ENCODE measurements around the gene OR6C3. TPM values are rescaled to one million over a fixed set of nuclear protein-coding genes. Genes with fewer than 3 reads are reported as not detected.
"Not testable (repeated sequence)": the region's sequence is repeated elsewhere in the genome, so short reads cannot be mapped to it uniquely, and the experiment has no call there.

The OR6C3 gene
- total RNA-seq, result not detected
- long read RNA-seq, result 0 reads

- no peak for DNase-seq (ENCODE audit: low spot score)
- intact Hi-C loops (cut with DNase I), result no loop called here
These were observed at the start of gene OR6C3 for GRCh38 chr12:55330446-55330845. Gene OR6C3, plus strand, starts transcription at chr12:55330746. Its CDS starts 955 bp downstream, at chr12:55331701.

GRCh38 chr12:55280991-55281390 lies 49.6 kb upstream of the OR6C3 start:
- intact Hi-C loops (cut with DNase I), result no loop called here
- DNase-seq (ENCODE audit: low spot score), result no peak

GRCh38 chr12:55289999-55290398 lies 40.5 kb upstream of the OR6C3 start:
- DNase-seq (ENCODE audit: low spot score), result no peak
- intact Hi-C loops (cut with DNase I), result no loop called here

GRCh38 chr12:55296469-55296868 lies 34.1 kb upstream of the OR6C3 start, which contains the start of gene OR6C6:
Gene OR6C6, minus strand, starts transcription at chr12:55296569. Its CDS starts 1,337 bp downstream, at chr12:55295232.
- intact Hi-C loops (cut with DNase I), result no loop called here
- DNase-seq (ENCODE audit: low spot score), result no peak

- DNase-seq (ENCODE audit: low spot score), result no peak
- intact Hi-C loops (cut with DNase I), result no loop called here
These were observed 16.5 kb upstream of the OR6C3 start, which contains the start of gene OR6C1 for GRCh38 chr12:55314043-55314442. Gene OR6C1, plus strand, starts transcription at chr12:55314343. Its CDS starts 6,257 bp downstream, at chr12:55320600.

GRCh38 chr12:55320201-55320600 lies 10.3 kb upstream of the OR6C3 start:
- intact Hi-C loops (cut with DNase I), result no loop called here

DNA sequence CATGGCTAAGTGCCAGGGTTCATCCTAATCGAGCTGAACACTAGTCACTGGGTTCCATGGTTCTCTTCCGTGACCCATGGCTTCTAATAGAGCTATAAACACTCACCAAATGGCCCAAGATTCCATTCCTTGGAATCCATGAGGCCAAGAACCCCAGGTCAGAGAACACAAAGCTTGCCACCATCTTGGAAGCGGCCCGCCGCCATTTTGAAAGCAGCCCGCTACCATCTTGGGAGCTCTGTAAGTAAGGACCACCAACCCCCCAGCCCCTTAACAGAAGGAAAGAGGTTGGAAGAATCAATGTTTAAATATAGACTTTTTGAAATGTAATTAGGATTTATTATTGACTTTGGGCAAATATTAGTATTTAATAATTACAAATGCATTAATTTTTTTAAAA lies 4.7 kb upstream of the OR6C3 start:
- DNase-seq (ENCODE audit: low spot score); intact Hi-C loops (cut with DNase I): not testable (repeated sequence)

More at GRCh38 chr12:55320201-55320600, 10.3 kb upstream of the OR6C3 start:
- no peak for DNase-seq (ENCODE audit: low spot score)

GRCh38 chr12:55336002-55336401 lies 5.5 kb downstream of the OR6C3 start:
- DNase-seq (ENCODE audit: low spot score), result no peak
- intact Hi-C loops (cut with DNase I), result no loop called here

DNA sequence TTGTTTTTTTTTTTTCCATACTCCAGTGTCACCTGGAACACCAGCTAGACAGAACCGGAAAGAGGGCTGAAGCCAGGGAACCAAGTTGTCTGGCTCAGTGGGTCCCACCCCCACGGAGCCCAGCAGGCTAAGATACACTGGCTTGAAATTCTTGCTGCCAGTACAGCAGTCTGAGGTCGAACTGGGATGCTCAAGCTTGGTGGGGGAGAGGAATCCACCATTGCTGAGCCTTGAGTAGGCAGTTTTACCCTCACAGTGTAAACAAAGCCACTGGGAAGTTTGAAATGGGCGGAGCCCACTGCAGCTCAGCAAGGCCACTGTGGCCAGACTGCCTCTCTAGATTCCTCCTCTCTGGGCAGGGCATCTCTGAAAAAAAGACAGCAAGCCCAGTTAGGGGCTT lies 24.8 kb downstream of the OR6C3 start:
- DNase-seq (ENCODE audit: low spot score); intact Hi-C loops (cut with DNase I): not testable (repeated sequence)

DNA sequence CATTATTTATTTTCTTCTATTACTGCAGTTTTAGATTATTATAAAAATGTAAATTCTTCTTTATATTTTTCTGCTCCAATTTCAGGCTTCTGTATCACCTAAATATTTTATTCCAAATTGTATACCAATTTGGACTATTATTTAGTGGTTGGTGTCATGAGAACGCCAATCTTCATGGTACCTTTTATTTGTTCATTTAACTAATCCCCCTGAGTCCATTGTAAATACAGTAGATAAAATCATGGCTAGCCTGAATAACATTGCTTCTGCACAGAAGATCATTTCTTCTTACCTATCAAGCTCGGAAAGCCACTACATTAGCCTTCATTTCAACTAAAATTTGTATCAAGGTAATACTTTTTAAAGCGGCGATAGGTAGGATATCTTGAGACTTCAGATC lies 32.1 kb downstream of the OR6C3 start, which contains the start of gene OR6C75:
Gene OR6C75, plus strand, starts transcription at position 301 of the 400 bp plus-strand sequence. CDS start 2,136 bp downstream, outside the sequence.
- DNase-seq (ENCODE audit: low spot score), result no peak
- intact Hi-C loops (cut with DNase I), result no loop called here

DNA sequence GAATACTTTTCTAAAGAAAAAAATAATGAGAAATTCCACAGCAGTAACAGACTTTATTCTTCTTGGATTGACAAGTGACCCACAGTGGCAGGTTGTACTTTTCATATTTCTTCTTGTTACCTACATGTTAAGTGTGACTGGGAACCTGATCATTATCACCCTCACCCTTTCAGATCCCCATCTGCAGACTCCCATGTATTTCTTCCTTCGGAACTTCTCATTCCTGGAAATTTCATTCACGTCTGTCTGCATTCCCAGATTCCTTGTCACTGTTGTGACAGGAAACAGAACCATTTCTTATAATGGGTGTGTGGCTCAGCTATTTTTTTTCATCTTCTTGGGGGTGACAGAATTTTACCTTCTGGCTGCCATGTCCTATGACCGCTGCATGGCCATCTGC lies 34.5 kb downstream of the OR6C3 start:
- intact Hi-C loops (cut with DNase I), result no loop called here

GRCh38 chr12:55372521-55372920 lies 42.0 kb downstream of the OR6C3 start:
- intact Hi-C loops (cut with DNase I), result no loop called here
- DNase-seq (ENCODE audit: low spot score), result no peak

More for the DNA sequence above, 34.5 kb downstream of the OR6C3 start:
- no peak for DNase-seq (ENCODE audit: low spot score)

Other genes with a start within 250 kb of the OR6C3 start
- not detected for gene OR9K2, start 204.3 kb upstream of the OR6C3 start, total RNA-seq
- not detected for gene OR10A7, start 109.7 kb upstream of the OR6C3 start, total RNA-seq
- gene OR6C74, start 86.1 kb upstream of the OR6C3 start, total RNA-seq, result not detected
- gene OR6C6, start 34.2 kb upstream of the OR6C3 start, total RNA-seq, result not detected
- gene OR6C1, start 16.4 kb upstream of the OR6C3 start, total RNA-seq, result not detected
- gene OR6C75, start 32.2 kb downstream of the OR6C3 start, total RNA-seq, result not detected
- gene OR6C65, start 69.8 kb downstream of the OR6C3 start, total RNA-seq, result not detected
- not detected for gene OR6C76, start 95.5 kb downstream of the OR6C3 start, total RNA-seq
- gene OR6C2, start 113.3 kb downstream of the OR6C3 start, total RNA-seq, result not detected
- gene OR6C70, start 139.4 kb downstream of the OR6C3 start, total RNA-seq, result not detected
- not detected for gene OR6C68, start 161.6 kb downstream of the OR6C3 start, total RNA-seq
- gene OR6C4, start 218.9 kb downstream of the OR6C3 start, total RNA-seq, result not detected
- gene OR2AP1, start 241.7 kb downstream of the OR6C3 start, total RNA-seq, result not detected